ENCODE measurements around the gene TOP3A. TPM values are rescaled to one million over a fixed set of nuclear protein-coding genes. Genes with fewer than 3 reads are reported as not detected.
A peak's percentile ranks its signal among the peaks of the same experiment; 100 is the strongest.

Gene TOP3A
- total RNA-seq, 2 experiments from 2014 or later: 52.4 to 53.0 TPM

DNA sequence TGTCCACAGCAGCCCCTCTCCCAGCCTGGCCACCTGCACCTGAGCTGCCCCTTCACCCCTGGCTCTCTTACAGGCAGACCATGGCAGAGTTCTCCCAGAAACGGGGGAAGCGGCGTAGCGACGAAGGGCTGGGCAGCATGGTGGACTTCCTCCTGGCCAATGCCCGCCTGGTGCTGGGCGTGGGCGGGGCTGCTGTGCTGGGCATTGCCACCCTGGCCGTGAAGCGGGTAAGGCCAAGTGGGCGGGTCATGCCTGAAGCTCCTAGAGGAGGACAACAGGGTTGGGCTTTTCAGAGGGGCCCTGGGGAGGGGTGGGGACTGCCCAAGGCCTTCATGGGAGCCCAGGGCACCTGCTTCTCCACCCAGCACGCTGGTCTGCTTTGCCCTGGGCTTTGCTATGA is 52.2 kb downstream of the TOP3A start:
- intact Hi-C loops (cut with micrococcal nuclease): no loop called here
- no peak overlapping the region for H3K4me3 Mint-ChIP-seq
- no peaks in the 10 kb centered on the region for H3K9me3 Mint-ChIP-seq
- ChIA-PET CTCF (interaction anchor here (0.8 to 1.4 kb wide), 2 partner anchors 19 to 58 kb away, joined by 3 to 4 read pairs; no protein-coding TSS in a partner anchor), POLR2A (no interaction called here)
- peaks cover 29% of the 10 kb centered on the region for H3K4me1 Mint-ChIP-seq (ENCODE audit: low read depth)
- no peak overlapping the region for H3K27ac Mint-ChIP-seq
- H3K36me3 Mint-ChIP-seq: peaks cover 1% of the 10 kb centered on the region
- DNase-seq: no peak
- no peaks in the 10 kb centered on the region for H3K27me3 Mint-ChIP-seq

DNA sequence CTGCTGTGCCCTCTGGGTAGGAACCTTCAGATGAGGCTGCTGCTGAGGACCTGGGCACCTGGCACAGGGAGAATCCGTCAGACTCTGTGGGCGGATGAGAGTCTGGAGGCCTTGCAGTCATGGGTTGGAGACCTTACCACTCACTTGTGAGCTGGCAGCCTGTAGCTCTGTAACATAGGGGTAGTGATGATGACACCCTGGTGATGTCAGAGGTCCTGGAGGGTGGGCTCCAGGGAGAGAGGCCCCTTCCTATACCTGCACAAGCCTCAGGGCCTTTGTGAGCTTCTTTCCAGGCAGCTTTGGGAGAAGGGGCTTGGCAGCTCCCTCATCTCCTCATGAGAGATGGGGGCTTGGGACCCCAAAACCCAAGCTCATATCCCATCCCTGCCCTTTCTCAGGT is 52.7 kb downstream of the TOP3A start:
- Mint-ChIP-seq H3K4me3 (peak overlapping the region; percentile 75), H3K36me3 (peaks cover 2% of the 10 kb centered on the region), H3K9me3 (no peaks in the 10 kb centered on the region), H3K27ac (no peak overlapping the region), H3K4me1 (ENCODE audit: low read depth) (peaks cover 32% of the 10 kb centered on the region), H3K27me3 (no peaks in the 10 kb centered on the region)
- intact Hi-C loops (cut with micrococcal nuclease): no loop called here
- CTCF ChIA-PET: interaction anchor here (0.8 kb wide), 1 partner anchor 19 kb away, joined by 3 read pairs; no protein-coding TSS in a partner anchor
- POLR2A ChIA-PET: no interaction called here
- DNase-seq: no peak

GRCh38 chr17:18261659-18262058 is 53.1 kb downstream of the TOP3A start:
- intact Hi-C loops (cut with micrococcal nuclease): loop anchor here (2.0 kb wide), 1 partner anchor 37 kb away; the partner anchor contains the start of gene LLGL1
- H3K27ac Mint-ChIP-seq: no peak overlapping the region
- H3K4me1 Mint-ChIP-seq (ENCODE audit: low read depth): peaks cover 37% of the 10 kb centered on the region
- H3K36me3 Mint-ChIP-seq: peaks cover 5% of the 10 kb centered on the region
- H3K27me3 Mint-ChIP-seq: no peaks in the 10 kb centered on the region
- POLR2A ChIA-PET: interaction anchor here (0.6 to 1.2 kb wide), 2 partner anchors 11 to 14 kb away, joined by 3 read pairs; no protein-coding TSS in a partner anchor
- peak overlapping the region; percentile 75 for H3K4me3 Mint-ChIP-seq
- no peak for DNase-seq
- H3K9me3 Mint-ChIP-seq: no peaks in the 10 kb centered on the region
- CTCF ChIA-PET: interaction anchor here (1.4 kb wide), 1 partner anchor 44 kb away, joined by 3 read pairs; no protein-coding TSS in a partner anchor

DNA sequence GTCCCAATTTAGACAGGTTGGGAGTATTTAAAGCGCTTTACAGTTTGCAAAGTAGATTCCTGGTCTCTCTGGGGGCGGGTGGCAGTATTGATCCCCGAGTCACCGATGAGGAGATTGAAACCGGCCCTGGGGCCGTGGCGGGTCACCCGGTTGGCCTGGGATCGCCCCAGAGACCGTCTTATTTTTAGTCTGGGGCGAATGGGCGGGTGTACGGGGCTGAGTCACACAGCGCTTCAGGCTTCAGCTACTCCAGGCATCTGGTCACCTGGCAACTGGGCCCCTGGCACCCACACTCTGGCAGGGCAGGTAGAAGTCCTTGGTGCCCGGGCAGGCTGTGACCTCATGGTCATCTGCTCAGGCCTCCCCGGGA is 53.7 kb downstream of the TOP3A start:
- Mint-ChIP-seq H3K36me3 (peaks cover 7% of the 10 kb centered on the region), H3K4me1 (ENCODE audit: low read depth) (peaks cover 40% of the 10 kb centered on the region), H3K27ac (peak overlapping the region; percentile 75), H3K4me3 (peak overlapping the region; percentile 75), H3K27me3 (no peaks in the 10 kb centered on the region), H3K9me3 (no peaks in the 10 kb centered on the region)
- CTCF ChIA-PET: interaction anchor here (0.9 to 1.4 kb wide), 2 partner anchors 14 to 43 kb away, joined by 3 read pairs; no protein-coding TSS in a partner anchor
- DNase-seq: peak; percentile 65
- intact Hi-C loops (cut with micrococcal nuclease): loop anchor here (2.0 kb wide), 1 partner anchor 36 kb away; the partner anchor contains the start of gene LLGL1
- POLR2A ChIA-PET: interaction anchor here (0.6 to 1.2 kb wide), 2 partner anchors 12 to 13 kb away, joined by 3 read pairs; no protein-coding TSS in a partner anchor

DNA sequence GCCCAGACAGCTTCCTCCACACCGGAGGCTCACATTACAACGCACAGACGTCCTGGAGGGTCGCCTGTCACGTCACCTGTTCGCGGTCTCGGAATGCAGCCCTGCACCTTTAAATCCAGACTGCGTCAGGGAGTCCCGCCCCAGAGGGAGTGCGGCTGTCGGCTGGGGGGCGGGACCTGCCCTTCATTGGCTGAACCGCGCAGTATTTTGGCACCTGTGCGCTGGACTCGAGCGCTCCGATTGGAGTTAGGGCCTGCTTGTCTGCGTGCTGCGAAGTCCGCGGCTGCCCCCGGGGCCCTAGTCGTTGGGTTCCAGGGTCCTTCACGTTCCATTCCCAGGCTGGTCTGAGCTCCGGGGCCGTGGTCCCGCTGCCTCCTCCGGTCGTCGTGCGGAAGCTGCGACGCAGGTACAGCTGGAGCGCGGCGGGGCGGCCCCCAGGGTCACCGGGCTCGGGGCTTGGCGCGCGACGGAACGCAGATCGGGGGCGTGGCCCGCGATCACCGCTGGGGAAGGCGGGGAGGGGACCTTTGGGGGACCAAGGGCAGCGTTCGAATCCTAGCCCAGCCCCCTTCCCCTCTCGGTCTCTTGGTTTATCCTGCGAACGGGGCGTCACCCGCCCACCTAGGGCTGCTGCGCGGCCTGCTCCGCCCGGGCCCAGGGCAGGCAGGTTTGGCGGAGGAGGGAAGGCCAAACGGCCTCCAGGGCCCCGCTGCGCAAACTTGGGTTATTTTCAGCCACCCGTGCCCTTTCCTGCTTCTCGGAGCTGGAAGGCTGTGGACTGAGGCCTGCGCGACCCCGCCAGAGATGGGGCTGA is 54.3 kb downstream of the TOP3A start, which contains the start of gene MIEF2:
MIEF2 (plus strand) TSS at position 331 of the 814 bp plus-strand sequence. CDS start 2,059 bp downstream, outside the sequence.
- ChIA-PET CTCF (interaction anchor here (0.9 to 1.6 kb wide), 3 partner anchors 12 to 43 kb away, joined by 3 to 6 read pairs (median 3); no protein-coding TSS in a partner anchor), POLR2A (interaction anchor here (1.2 kb wide), 1 partner anchor 12 kb away, joined by 3 read pairs; no protein-coding TSS in a partner anchor)
- H3K4me1 Mint-ChIP-seq (ENCODE audit: low read depth): peaks cover 43% of the 10 kb centered on the region
- peak; percentile 95 for DNase-seq
- no peaks in the 10 kb centered on the region for H3K27me3 Mint-ChIP-seq
- H3K27ac Mint-ChIP-seq: peak within 1 kb of the TSS; percentile 75
- peak within 1 kb of the TSS; percentile 75 for H3K4me3 Mint-ChIP-seq
- H3K36me3 Mint-ChIP-seq: peaks cover 8% of the 10 kb centered on the region
- intact Hi-C loops (cut with micrococcal nuclease): loop anchor here (1.0 to 2.0 kb wide), 3 partner anchors 36 to 77 kb away; partner anchors contain the start of genes ALKBH5, LLGL1 and SMCR8
- H3K9me3 Mint-ChIP-seq: no peaks in the 10 kb centered on the region

DNA sequence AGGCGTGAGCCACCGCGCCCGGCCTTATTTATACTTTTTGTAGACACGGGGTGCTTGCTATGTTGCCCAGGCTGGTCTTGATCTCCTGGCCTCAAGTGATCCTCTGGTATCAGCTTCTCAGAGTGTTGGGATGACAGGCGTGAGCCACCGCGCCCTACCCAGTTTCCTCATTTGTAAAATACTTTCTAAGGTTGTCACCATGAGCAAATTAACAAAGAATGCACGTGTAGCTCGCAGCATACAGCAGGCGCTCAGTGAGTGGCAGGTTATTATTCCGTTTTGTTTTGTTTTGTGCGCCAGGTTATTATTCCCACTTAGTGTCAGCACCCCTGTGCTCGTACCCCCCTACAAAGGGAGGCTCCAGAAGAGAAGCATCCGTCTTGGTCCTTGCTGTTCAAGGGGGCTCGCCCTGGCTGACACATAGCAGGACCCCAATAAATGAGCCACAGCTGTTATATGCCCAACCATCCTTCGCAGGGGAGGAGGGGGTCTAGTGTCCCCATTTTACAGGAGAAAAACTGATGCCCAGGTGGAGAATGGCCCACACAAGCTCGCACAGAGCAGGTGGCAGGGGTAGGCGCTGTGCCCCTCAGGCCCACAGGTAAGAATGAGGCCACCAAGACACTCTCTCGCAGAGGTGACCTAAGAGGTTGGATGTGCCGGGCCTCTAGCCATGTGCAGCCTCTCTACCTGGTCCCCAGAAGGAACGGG is 55.0 kb downstream of the TOP3A start:
- no peaks in the 10 kb centered on the region for H3K27me3 Mint-ChIP-seq
- peak overlapping the region; percentile 75 for H3K27ac Mint-ChIP-seq
- intact Hi-C loops (cut with micrococcal nuclease): loop anchor here (1.0 to 2.0 kb wide), 3 partner anchors 35 to 76 kb away; partner anchors contain the start of genes ALKBH5, LLGL1 and SMCR8
- H3K4me1 Mint-ChIP-seq (ENCODE audit: low read depth): peaks cover 43% of the 10 kb centered on the region
- no peaks in the 10 kb centered on the region for H3K9me3 Mint-ChIP-seq
- peaks cover 11% of the 10 kb centered on the region for H3K36me3 Mint-ChIP-seq
- POLR2A ChIA-PET: no interaction called here
- peak overlapping the region; percentile 75 for H3K4me3 Mint-ChIP-seq
- no peak for DNase-seq
- CTCF ChIA-PET: interaction anchor here (1.6 kb wide), 1 partner anchor 11 kb away, joined by 6 read pairs; no protein-coding TSS in a partner anchor

DNA sequence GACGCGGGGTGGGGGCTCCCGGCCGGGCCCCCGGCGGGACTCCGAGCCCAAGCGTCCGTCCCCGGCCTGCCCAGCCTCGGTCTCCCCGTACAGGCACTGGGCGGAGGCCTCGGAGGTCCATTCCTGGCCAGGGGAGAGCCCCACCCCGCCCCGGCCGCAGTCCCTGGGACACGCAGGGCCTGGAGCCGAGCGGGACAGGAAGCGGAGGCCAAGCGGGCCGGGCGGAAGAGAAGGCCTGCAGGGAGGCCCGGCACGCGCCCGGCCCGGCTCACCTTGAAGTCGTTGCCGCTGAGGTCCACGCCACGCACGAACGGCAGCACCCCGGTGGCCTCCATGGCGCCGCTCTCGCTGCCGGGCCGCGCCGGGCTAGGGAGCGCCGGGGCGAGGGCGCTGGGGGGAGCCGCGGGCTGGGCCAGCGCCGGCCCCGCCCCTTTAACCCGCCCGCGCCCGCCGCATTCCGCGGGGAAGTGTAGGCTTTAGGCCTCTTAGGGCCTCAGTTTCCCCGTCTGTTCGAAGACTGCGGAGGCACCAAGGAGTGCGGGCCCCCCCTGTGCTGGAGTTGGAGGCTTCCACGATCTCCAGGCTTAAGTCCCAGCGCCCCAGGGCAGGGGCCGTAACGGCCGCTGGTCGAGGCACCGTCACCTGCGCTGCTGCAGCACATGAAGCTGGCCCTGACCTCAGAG is 56.3 kb downstream of the TOP3A start, which contains the start of gene FLII:
FLII (minus strand) TSS at position 383 of the 683 bp plus-strand sequence; CDS start at position 335, 48 bp downstream.
- H3K27me3 Mint-ChIP-seq: no peaks in the 10 kb centered on the region
- peaks cover 18% of the 10 kb centered on the region for H3K36me3 Mint-ChIP-seq
- ChIA-PET CTCF (interaction anchor here (0.6 to 1.6 kb wide), 2 partner anchors 10 to 105 kb away, joined by 3 to 6 read pairs; partner anchors contain the start of gene SHMT1), POLR2A (interaction anchor here (0.6 kb wide), 1 partner anchor 172 kb away, joined by 3 read pairs; no protein-coding TSS in a partner anchor)
- H3K4me1 Mint-ChIP-seq (ENCODE audit: low read depth): peaks cover 43% of the 10 kb centered on the region
- H3K4me3 Mint-ChIP-seq: peak within 1 kb of the TSS; percentile 96
- peak within 1 kb of the TSS; percentile 84 for H3K27ac Mint-ChIP-seq
- DNase-seq: peak; percentile 55
- no peaks in the 10 kb centered on the region for H3K9me3 Mint-ChIP-seq
- intact Hi-C loops (cut with micrococcal nuclease): no loop called here

DNA sequence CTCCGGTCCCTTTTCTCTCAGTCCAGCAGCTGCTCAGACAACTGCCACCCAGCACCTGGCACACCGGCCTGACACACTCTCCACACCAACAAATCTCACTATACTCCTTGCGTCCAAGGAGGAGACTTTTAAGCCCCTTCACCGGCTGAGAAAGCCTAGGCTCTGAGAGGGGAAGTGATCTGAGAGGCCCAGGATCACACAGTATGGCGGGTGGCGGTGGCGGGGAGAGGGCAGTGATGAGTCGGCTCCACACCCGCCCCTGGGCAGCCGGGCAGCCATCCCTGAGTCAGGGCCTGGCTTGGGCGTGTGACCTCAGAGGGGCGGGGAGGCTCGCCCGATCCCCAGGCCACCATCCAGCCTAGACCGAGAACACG is 56.8 kb downstream of the TOP3A start:
- peak; percentile 75 for DNase-seq
- Mint-ChIP-seq H3K9me3 (no peaks in the 10 kb centered on the region), H3K4me3 (peak overlapping the region; percentile 96), H3K27ac (peak overlapping the region; percentile 82), H3K4me1 (ENCODE audit: low read depth) (peaks cover 43% of the 10 kb centered on the region), H3K27me3 (no peaks in the 10 kb centered on the region), H3K36me3 (peaks cover 20% of the 10 kb centered on the region)
- intact Hi-C loops (cut with micrococcal nuclease): no loop called here
- ChIA-PET CTCF (interaction anchor here (1.0 kb wide), 1 partner anchor 368 kb away, joined by 3 read pairs; no protein-coding TSS in a partner anchor), POLR2A (no interaction called here)

DNA sequence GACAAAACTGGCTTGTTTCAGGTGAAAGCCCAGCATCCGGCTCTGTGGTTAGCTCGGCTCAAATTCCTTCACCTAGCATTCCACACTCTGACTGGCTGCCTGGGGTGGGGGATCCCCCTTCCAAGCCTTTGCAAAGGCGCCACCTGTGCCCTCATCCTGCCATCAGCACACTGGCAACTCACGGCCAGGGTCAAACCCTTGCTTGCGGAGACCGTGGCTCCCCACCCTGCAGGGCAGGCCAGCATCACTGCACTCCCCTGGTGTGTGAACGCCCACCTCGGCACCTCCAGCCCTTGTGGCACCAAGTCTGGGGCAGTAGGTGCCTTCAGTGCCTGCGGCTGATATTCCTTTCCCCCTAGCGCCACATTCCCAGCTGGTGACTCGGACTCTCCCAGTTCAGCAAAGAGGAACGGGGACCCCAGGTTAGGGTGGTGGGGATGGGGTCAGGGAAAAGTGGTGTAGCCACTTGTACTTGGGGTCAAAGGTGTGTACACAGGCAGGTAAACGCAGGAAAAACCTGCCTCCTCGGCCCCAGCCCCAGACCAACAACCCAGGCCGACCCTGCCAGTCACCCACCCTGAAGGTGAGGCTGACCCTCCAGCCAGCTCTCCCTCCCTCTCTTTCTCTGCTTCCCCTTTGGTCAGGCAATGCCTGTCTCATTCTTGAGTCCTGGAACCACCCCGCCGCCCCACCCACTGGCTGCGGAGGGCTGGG is 57.4 kb downstream of the TOP3A start:
- ChIA-PET CTCF (interaction anchor here (1.0 kb wide), 1 partner anchor 368 kb away, joined by 3 read pairs; no protein-coding TSS in a partner anchor), POLR2A (no interaction called here)
- Mint-ChIP-seq H3K27ac (peak overlapping the region; percentile 82), H3K4me3 (peak overlapping the region; percentile 96), H3K36me3 (peaks cover 20% of the 10 kb centered on the region), H3K27me3 (no peaks in the 10 kb centered on the region), H3K4me1 (ENCODE audit: low read depth) (peaks cover 42% of the 10 kb centered on the region), H3K9me3 (no peaks in the 10 kb centered on the region)
- intact Hi-C loops (cut with micrococcal nuclease): no loop called here
- peak; percentile 71 for DNase-seq

GRCh38 chr17:18256776-18257175 is 58.0 kb downstream of the TOP3A start:
- Mint-ChIP-seq H3K4me3 (peak overlapping the region; percentile 96), H3K27ac (peak overlapping the region; percentile 82), H3K4me1 (ENCODE audit: low read depth) (peaks cover 35% of the 10 kb centered on the region), H3K9me3 (no peaks in the 10 kb centered on the region), H3K27me3 (no peaks in the 10 kb centered on the region), H3K36me3 (peaks cover 21% of the 10 kb centered on the region)
- ChIA-PET POLR2A (interaction anchor here (1.2 kb wide), 1 partner anchor 12 kb away, joined by 4 read pairs; no protein-coding TSS in a partner anchor), CTCF (interaction anchor here (1.0 kb wide), 1 partner anchor 369 kb away, joined by 3 read pairs; no protein-coding TSS in a partner anchor)
- intact Hi-C loops (cut with micrococcal nuclease): no loop called here
- no peak for DNase-seq

Measured in activated CD4-positive, alpha-beta memory T cell treated with anti-CD3 and anti-CD28 coated beads for 36 hours (primary cell).